SJCRH30 (cell line): Measurements from ENCODE around the gene RB1. TPM values are rescaled to one million over a fixed set of nuclear protein-coding genes. Genes with fewer than 3 reads are reported as not detected.
A peak's percentile ranks its signal among the peaks of the same experiment; 100 is the strongest.

ENCODE experiments used
- DNase-seq, 2 experiments: peaks; one replicate each; pipeline ENCODE4 v3.0.0-alpha.2; 2015 to 2020
- H3K27ac ChIP-seq: fragments of 250-450 bp; sonication (Bioruptor Pico); 2 replicates; pipeline ENCODE4 v1.5.1; 2020; ENCODE audit warnings: mild to moderate bottlenecking, moderate library complexity
- H3K27me3 ChIP-seq: fragments of 250-450 bp; sonication (Bioruptor Pico); 2 replicates; pipeline ENCODE4 v1.5.1; 2020; ENCODE audit warnings: mild to moderate bottlenecking, moderate library complexity
- H3K36me3 ChIP-seq: fragments of 250-450 bp; sonication (Bioruptor Pico); 2 replicates; pipeline ENCODE4 v1.5.1; 2020; ENCODE audit warnings: mild to moderate bottlenecking, moderate library complexity
- H3K4me1 ChIP-seq: fragments of 250-450 bp; sonication (Bioruptor Pico); 2 replicates; pipeline ENCODE4 v1.5.1; 2020; ENCODE audit warnings: mild to moderate bottlenecking, moderate library complexity
- H3K4me3 ChIP-seq: fragments of 250-450 bp; sonication (Bioruptor Pico); 2 replicates; pipeline ENCODE4 v1.5.1; 2020; ENCODE audit warnings: mild to moderate bottlenecking, moderate library complexity
- H3K9me3 ChIP-seq: fragments of 250-450 bp; sonication (Bioruptor Pico); replicated peaks from 2 replicates; pipeline ENCODE4 v1.5.1; 2020; ENCODE audit warnings: mild to moderate bottlenecking, moderate library complexity
- total RNA-seq: library from RNA; depleted of rRNA; stranded (reverse); fragments of >200 nt; shearing (Covaris generic); gene quantifications from 2 replicates; pipeline ENCODE4 v1.2.3, GENCODE V29; 2014

Gene RB1
- total RNA-seq, 1 experiment from 2014 or later: 61.0 TPM

DNA sequence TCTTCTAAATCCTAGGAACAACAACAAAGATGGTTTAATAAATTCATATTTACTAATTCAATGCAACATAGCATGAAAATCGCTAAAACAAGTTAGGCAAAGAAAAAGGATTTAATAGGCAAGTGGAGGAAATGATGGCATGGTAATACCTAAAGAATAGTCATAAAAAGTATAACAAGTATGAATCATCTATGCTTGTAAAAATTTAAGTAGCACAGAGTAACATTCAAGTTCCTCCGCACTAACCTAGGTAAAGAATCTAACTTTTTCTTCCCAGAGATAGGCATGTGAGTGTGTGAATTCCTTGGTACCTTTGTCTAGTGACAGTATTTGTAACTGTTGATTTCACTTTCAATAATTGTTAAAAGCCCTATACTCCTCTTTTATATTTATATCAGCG is 186.7 kb downstream of the RB1 start:
- Histone ChIP-seq H3K27me3 (no peaks in the 10 kb centered on the region), H3K4me1 (peaks cover 4% of the 10 kb centered on the region; the same call in 1 of the 2 replicates), H3K4me3 (no peak overlapping the region), H3K36me3 (0 out of 2 replicates have a peak, but pooled peaks cover 6% of the 10 kb centered on the region), H3K9me3 (no peaks in the 10 kb centered on the region), H3K27ac (no peak overlapping the region)
- no peak for DNase-seq

DNA sequence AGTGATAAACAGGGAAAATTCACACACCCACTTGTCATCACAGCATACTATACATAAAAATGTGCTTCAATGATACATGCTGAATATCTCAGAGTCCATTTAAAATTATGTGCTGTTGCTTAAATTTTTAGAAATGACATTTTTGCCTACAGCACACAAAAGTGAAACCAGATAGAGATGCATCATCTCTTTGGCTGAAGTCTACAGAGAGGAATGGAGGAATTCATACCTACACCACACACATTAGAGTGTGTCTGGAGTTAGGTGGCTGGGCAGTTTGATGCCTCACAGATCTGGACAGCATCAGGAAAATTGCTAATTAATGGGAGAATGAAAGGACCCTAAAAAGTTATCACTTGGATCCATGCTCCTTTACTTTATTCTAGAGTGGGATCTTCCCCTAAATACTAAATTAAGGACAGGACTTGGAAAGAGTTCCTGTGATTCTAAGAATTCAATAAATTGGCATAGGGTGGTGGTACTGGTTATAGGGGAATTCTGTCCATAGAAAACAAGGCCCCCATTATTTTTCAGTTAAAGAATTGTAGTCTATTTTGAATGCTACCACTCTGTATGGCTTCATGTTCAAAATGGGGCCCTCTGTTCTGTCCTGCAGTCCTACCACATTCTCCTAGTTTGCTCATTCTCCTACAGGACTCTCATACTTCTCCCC is 188.0 kb downstream of the RB1 start:
- Histone ChIP-seq H3K4me3 (no peak overlapping the region), H3K4me1 (peaks cover 4% of the 10 kb centered on the region; the same call in 1 of the 2 replicates), H3K36me3 (0 out of 2 replicates have a peak, but pooled peaks cover 6% of the 10 kb centered on the region), H3K27me3 (no peaks in the 10 kb centered on the region), H3K9me3 (no peaks in the 10 kb centered on the region), H3K27ac (no peak overlapping the region)
- DNase-seq: no peak

DNA sequence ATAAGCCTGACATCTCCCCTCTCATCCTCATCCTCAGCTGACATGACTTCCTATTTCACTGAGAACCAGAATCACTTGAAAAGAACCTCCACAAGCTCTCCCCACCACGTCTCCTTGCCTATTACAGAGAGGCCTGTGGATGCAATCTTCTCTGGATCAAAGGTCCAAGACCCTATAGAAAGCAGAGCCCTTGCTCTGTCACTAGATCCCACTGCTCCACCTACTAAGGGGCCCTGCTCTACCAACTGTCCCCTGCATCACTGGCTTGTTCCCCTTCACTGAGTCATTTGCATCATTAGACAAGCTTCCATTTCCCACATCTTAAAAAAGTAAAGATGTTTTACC is 188.5 kb downstream of the RB1 start:
- Histone ChIP-seq H3K36me3 (0 out of 2 replicates have a peak, but pooled peaks cover 6% of the 10 kb centered on the region), H3K27me3 (no peaks in the 10 kb centered on the region), H3K4me3 (no peak overlapping the region), H3K9me3 (no peaks in the 10 kb centered on the region), H3K4me1 (peaks cover 4% of the 10 kb centered on the region; the same call in 1 of the 2 replicates), H3K27ac (no peak overlapping the region)
- DNase-seq: no peak

DNA sequence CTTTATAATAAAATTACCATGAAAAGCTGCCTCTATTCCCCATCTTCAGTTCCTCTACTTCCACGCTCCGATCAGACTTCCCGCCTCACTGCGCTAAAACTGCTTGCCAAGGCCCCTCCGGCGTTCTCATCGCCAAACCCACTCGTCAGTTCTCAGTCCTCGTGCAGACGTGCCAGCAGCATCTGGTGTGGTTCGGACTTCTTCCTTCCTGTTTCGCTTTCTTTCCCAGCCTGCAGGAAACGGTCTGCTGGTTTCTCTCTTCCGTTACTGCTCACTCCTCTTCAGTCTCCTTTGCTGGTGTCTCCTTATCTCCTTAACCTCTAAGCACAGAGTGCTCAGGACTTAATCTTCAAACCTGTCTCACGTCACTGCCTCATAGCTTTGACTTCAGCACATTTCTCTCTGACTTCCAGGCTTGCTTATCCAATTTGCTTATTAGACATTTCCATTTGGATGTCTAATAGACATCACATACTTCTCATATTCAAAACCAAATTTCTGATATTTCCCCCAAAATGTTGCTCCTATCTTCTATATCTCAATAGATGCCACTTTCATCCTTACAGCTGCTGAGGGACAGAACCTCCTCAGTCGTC is 189.0 kb downstream of the RB1 start:
- no peak overlapping the region for H3K4me3 ChIP-seq

DNA sequence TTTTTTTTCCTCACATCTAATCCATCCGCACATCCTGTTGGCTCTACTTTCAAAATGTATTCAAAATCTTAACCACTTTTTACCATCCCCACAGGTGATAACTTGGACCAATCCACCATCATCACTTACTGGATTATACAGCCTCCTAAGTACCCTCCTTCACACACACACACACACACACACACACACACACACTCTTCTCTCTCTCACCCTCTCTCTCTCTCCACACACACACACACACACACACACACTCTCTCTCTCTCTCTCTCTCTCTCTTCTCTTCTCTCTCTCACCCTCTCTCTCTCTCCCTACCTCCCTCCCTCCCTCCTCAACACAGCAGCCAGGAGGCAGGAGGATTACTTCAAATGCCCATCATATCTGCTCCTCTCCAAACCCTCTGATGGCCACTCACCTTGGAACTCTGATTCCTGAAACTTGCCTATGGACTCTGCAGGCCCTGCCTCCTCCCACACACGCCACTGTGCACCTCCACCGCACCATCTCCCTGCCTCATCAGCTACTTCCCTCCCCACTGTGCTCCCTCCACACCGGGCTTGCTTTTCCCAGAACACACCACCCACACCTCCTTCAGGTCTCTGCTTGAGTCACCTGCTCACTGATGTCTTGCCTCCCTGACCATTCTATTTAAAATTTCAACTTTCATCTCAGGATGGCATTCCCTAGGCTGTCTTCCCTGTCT is 189.7 kb downstream of the RB1 start:
- H3K4me3 ChIP-seq: no peak overlapping the region
- no peak for DNase-seq
- no peaks in the 10 kb centered on the region for H3K27me3 ChIP-seq
- H3K27ac ChIP-seq: no peak overlapping the region
- H3K4me1 ChIP-seq: peaks cover 4% of the 10 kb centered on the region; the same call in 1 of the 2 replicates
- H3K36me3 ChIP-seq: 0 out of 2 replicates have a peak, but pooled peaks cover 2% of the 10 kb centered on the region
- no peaks in the 10 kb centered on the region for H3K9me3 ChIP-seq

More for the DNA sequence above, 189.0 kb downstream of the RB1 start:
- Histone ChIP-seq H3K4me1 (peaks cover 4% of the 10 kb centered on the region; the same call in 1 of the 2 replicates), H3K27ac (no peak overlapping the region), H3K9me3 (no peaks in the 10 kb centered on the region), H3K27me3 (no peaks in the 10 kb centered on the region), H3K36me3 (0 out of 2 replicates have a peak, but pooled peaks cover 6% of the 10 kb centered on the region)
- DNase-seq: no peak

DNA sequence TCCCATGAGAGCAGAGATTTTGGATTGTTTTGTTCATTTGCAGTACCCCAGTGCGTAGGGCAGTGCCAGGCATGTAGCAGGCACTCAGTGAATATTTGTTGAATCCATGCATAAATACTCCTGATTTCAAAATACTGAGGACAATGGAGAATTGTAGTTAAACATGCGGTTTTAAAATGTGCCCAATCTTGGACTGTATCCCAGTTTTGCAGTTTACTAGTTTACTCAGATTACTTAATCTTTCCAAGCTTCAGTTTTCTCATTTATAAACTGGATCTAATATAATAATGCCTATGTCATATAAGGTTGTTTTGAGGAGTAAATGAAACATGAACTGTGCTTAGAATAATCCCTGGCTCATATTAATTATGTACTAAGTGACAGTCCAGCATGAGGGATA is 190.3 kb downstream of the RB1 start:
- H3K9me3 ChIP-seq: no peaks in the 10 kb centered on the region

DNA sequence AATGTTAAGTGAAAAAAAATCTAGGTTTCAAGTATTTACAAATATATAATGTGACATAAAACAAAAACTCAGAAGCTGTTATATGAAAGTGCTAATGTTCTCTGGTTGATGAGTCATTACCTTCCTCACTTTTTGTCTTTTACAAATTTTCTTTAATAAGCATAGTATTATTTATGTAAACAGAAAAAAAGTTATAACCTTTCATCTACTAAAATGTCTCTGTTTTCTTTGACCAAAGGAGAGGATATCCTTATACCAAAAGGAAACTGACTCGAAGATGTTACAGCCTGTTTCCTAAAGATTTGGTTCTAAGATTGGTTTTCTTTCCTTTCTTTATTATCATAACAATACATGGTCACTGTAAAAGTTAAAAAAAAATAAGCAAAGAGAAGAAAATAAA is 191.3 kb downstream of the RB1 start:
- Histone ChIP-seq H3K27me3 (no peaks in the 10 kb centered on the region), H3K9me3 (no peaks in the 10 kb centered on the region), H3K36me3 (no peaks in the 10 kb centered on the region), H3K27ac (no peak overlapping the region), H3K4me3 (no peak overlapping the region), H3K4me1 (peaks cover 4% of the 10 kb centered on the region; the same call in 1 of the 2 replicates)
- DNase-seq: no peak

More for the DNA sequence above, 190.3 kb downstream of the RB1 start:
- Histone ChIP-seq H3K4me3 (no peak overlapping the region), H3K27me3 (no peaks in the 10 kb centered on the region), H3K36me3 (no peaks in the 10 kb centered on the region), H3K27ac (no peak overlapping the region), H3K4me1 (peaks cover 4% of the 10 kb centered on the region; the same call in 1 of the 2 replicates)
- peak in 1 of 2 experiments; percentile 32 for DNase-seq

DNA sequence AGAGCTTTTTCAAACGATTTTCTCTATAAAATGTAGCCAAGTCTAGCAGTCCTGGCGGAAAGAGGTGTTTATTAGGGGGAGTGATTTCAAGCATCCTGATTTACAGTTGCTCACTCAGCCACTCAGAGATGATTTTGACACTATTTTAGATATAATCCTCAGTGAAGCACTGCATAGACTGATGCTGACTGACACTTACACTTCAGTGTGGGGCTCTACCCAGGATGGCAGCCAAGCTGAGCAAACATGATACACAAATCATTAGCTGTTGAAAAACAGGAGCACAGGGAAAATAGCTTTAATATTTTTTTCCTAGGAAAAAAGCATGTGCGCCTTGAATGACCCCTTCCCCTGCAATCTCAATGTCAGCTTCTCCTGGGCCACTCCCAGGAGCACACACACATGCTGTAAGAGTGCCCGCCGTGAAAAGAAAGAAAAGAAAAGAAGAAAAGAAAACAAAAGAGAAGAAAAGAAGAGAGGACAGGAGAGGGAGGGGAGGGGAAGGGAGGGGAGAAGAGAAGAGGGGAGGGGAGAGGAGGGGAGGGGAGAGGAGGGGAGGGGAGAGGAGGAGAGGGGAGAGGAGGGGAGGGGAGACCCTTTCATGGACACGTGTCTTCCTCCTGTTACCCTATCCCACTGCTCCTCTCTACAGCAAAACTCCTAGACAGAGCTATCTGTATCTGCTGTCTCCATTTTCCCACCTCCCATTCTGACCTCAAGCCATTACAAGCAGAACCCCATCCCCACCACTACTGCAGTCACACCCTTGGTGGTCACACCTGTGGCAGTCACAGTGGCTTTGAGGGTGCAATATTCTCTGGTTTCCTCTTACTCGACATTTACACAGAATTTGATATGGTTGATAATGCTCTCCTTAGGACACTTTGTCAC is 193.0 kb downstream of the RB1 start:
- H3K27ac ChIP-seq: no peak overlapping the region
- DNase-seq: peak in 1 of 2 experiments; percentile 31
- no peaks in the 10 kb centered on the region for H3K9me3 ChIP-seq
- H3K4me1 ChIP-seq: peaks cover 4% of the 10 kb centered on the region; the same call in 1 of the 2 replicates
- no peaks in the 10 kb centered on the region for H3K36me3 ChIP-seq
- H3K4me3 ChIP-seq: no peak overlapping the region
- no peaks in the 10 kb centered on the region for H3K27me3 ChIP-seq

DNA sequence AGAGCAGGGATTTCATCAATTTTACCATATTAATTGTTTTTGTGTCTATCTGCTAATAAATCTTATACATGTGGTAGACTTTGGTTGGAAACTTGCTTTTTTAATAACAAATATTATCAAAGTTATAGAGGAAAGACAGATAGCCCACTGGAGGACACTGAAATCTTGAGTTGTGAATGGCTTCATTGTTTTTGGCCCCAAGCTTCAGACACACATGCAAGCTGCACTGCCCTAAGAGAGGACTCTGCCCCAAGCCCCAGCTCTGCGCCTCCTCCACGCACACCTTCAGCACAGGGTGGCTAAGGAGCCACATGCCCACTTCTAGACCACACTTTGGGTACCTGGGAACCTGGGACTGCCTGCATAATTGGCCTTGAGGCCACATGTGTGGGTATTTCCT is 194.1 kb downstream of the RB1 start:
- no peaks in the 10 kb centered on the region for H3K9me3 ChIP-seq
- no peaks in the 10 kb centered on the region for H3K27me3 ChIP-seq
- H3K27ac ChIP-seq: no peak overlapping the region
- peaks cover 4% of the 10 kb centered on the region; the same call in 1 of the 2 replicates for H3K4me1 ChIP-seq
- no peaks in the 10 kb centered on the region for H3K36me3 ChIP-seq
- no peak overlapping the region for H3K4me3 ChIP-seq
- DNase-seq: no peak

DNA sequence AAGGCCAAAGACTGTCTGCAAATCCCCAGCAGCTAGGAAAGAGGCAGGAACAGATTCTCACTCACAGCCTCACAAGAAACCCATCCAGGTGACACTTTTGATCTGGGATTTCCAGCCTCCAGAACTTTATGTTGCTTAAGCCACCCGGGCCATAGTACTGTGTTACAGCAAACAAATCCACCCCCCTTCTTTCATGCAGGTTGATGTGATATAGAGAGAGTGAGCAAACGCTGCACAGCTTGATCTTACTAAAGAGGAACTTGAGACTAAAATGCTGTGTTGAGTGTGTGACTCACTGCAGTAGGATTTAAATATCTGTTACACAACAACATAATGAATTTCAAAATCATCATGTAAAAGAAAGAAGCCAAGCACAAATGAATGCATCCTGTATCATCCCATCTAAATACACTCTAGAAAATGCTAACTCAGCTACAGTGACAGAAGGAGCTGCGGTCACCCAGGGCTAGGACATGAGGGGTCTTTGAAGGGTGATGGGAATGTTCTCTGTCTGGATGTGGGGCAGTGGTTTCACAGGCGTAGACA is 197.2 kb downstream of the RB1 start:
- Histone ChIP-seq H3K27me3 (no peaks in the 10 kb centered on the region), H3K27ac (no peak overlapping the region), H3K9me3 (no peaks in the 10 kb centered on the region), H3K4me3 (no peak overlapping the region), H3K36me3 (no peaks in the 10 kb centered on the region), H3K4me1 (no peaks in the 10 kb centered on the region)
- no peak for DNase-seq

DNA sequence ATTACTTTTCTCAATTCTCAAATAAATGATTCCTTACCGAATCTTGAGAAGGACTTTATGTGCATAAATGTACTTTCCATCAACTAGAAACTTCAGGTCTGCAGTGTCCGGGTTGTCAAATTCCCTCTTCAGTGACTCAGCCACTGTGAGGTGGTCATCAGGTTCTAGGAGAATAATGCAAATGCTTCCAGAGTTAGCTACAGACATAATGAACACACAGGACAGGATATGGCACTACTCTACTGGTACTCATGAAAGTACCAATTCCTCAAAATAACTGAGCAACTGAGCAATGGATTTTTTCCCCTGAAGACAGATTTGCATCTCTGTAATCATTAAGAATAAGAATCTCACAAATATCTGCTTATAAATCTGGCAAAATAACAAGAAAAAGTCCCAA is 198.2 kb downstream of the RB1 start:
- DNase-seq: no peak
- H3K4me1 ChIP-seq: no peaks in the 10 kb centered on the region
- H3K27ac ChIP-seq: no peak overlapping the region
- H3K27me3 ChIP-seq: no peaks in the 10 kb centered on the region
- no peaks in the 10 kb centered on the region for H3K9me3 ChIP-seq
- H3K36me3 ChIP-seq: no peaks in the 10 kb centered on the region
- H3K4me3 ChIP-seq: no peak overlapping the region

DNA sequence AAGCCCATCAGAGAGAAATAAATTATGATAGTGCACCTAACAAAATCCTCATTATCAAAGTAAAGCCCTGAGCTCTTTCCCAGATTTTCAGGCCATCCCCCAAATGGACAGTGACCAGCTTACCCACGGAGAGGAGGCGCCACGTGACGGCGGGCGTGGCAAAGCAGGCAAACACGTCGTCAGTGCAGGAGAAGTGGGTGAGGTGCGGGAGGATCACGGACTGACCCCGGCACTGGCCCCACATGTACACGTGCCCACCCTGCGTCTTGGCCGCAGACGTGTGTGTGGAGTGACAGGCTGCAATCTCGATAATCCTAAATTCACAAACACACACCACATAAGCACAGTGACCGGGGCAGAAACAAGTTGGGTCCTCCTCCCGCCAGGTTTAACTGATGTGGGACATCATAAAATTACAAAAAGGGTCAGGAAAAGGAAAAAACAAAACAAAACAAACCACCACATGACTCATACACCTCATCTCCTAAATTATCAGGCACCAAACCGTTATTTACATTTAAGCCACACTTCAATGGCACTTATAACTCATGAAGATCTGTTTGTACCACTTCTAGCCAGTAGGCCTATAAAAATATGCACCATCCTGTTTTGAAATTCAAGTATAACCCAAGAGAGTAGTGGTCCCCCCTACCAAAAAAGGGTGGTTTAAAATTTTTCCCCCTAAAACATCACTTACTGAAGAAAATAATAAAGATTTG is 199.2 kb downstream of the RB1 start:
- Histone ChIP-seq H3K4me1 (no peaks in the 10 kb centered on the region), H3K4me3 (no peak overlapping the region), H3K27ac (no peak overlapping the region), H3K9me3 (no peaks in the 10 kb centered on the region), H3K27me3 (no peaks in the 10 kb centered on the region), H3K36me3 (no peaks in the 10 kb centered on the region)
- DNase-seq: no peak

DNA sequence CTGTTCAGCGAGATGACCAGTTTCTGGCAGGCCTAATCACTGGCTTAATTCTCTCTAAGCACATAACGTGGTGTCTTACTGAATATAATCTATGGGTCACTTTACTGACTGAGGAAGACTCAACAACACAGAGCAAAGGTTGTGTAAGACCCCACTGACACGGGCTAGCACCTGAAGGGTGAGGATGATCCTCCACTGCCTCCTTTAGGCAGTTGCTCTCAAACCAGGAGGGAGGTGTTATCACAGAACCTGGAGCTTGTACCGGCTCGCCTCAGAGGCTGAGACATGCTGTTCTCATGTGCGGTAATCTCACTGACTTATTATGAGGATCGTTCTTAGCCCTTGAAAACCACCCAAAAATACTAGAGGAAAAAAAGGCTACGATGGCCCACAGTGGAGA is 201.1 kb downstream of the RB1 start:
- no peak overlapping the region for H3K4me3 ChIP-seq
- no peaks in the 10 kb centered on the region for H3K9me3 ChIP-seq
- H3K36me3 ChIP-seq: no peaks in the 10 kb centered on the region
- no peaks in the 10 kb centered on the region for H3K27me3 ChIP-seq
- DNase-seq: no peak
- H3K27ac ChIP-seq: no peak overlapping the region
- no peaks in the 10 kb centered on the region for H3K4me1 ChIP-seq

DNA sequence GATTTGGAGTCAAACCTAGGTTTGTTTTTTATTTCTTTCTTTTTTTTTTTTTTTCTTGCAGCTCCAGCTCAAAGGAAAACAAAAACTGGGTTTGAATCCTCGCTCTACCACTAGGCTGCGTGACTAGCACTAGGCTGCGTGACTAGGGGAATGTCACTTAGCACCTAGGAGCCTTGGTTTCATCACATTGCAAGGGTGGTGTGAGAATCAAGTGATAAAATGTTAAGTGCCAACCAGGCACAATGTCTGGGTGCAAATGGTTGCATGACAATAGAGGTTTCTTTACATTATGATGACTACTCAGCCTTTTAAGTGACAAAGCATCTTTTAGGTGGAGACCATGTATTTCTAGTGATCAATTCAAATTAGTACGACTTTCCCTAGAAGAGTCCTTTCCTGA is 201.5 kb downstream of the RB1 start:
- no peak overlapping the region for H3K4me3 ChIP-seq
- H3K27ac ChIP-seq: no peak overlapping the region
- no peak for DNase-seq
- no peaks in the 10 kb centered on the region for H3K36me3 ChIP-seq
- H3K27me3 ChIP-seq: no peaks in the 10 kb centered on the region
- H3K9me3 ChIP-seq: no peaks in the 10 kb centered on the region
- H3K4me1 ChIP-seq: no peaks in the 10 kb centered on the region
